HG02763 (cell line): ENCODE data around the gene KCNIP1.

Experiments used
- ATAC-seq: cut with Tn5 transposase; IDR thresholded peaks from one replicate; pipeline ENCODE4 v1.9.1; 2021; ENCODE audit warnings: mild to moderate bottlenecking, moderate library complexity; ENCODE audit not compliant: unreplicated experiment

Gene KCNIP1

GRCh38 chr5:170626507-170627150, 122.8 kb downstream of the KCNIP1 start:
- ATAC-seq = no peak

GRCh38 chr5:170627271-170627670, 123.5 kb downstream of the KCNIP1 start:
- no peak for ATAC-seq

DNA sequence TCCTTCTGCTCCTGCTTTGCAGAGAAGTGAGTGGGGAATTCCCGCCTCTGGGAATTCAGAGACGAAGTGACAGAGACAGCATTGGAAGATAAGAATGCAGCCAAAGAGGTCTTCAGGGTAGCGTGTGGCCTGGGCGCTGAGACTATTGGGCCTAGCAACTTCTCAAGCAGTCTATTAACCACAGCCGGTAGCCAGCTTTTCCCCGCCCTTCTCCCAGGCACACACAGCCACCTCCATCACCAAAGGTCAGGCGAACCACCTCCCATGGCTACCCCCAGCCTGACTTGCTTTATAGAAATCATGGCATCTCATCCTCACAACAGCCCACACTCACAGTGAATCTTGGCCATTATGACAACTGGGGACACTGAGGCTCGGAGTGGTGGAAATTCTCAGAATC, 124.2 kb downstream of the KCNIP1 start:
- no peak for ATAC-seq

DNA sequence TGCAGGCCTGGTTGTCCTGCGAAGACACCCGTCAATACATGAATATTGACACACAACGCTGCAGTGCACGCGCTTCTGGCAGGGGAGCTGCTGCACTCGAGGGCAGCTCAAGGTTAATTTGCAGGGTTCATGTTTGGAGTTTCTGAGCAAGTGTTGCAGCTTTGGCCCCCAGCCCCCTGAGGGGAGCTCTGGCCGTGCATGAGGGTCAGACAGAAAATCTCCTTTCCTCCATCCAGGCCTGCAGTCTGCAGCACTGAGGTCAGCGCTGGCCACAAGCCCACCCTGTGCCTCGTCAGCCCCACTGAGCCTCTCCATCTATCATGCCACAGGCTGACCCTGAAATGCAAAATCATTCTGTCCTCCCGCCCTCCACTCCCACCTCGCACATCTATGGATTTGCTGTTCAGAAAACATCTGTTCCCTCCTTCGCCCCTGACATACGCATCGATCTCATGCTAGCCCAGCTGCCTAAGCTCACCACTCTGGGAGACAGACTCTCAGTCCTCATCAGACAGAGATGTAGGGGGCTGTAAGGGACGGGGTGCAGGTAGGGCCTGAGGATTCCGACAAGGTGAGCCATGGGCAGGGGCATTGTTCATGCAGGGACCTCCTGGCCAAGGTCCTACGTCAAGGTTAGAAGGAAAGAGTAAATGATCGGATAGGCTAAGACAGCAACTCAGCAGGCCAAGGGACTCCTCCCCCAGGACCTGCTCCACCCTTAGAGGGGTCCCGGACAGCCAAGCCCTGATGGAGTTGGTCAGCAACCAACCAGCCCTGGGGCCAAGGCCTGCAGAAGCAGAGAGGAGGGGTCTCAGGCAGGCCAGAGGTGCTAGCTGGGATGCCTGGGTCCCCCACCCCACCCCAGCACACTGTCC, 125.1 kb downstream of the KCNIP1 start:
- ATAC-seq = no peak

DNA sequence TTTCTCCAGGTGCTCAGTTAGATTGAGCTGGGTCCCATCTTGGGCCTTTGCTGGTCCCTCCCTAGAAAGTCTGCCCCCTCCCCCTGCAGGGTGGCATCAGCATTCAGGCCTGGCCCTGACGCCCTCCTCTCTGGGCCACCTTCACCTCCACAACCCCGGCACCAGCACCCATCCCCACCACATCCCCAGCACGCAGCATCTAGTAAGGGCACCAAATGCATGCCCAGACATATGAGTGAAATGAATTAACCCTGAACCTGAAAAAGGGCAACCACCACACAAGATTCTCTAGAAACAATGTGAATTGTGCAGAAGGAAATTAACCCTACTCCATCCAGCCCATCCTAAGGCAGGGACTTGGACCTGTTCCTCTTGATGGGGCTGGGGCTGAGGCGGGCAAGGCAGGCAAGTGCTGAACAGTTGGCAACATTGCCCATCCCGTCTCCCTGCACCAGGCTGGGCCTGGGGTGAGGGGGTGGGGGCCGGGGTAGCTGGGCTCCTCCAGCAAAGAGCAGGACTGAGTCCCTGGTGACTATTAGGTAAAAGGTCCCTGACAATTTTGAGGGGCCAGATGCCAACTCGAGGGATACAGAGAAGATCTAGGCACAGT, 125.9 kb downstream of the KCNIP1 start:
- no peak for ATAC-seq

GRCh38 chr5:170630226-170630625, 126.4 kb downstream of the KCNIP1 start:
- ATAC-seq = no peak

- no peak for ATAC-seq
Observed at GRCh38 chr5:170630711-170631141, 126.9 kb downstream of the KCNIP1 start.

GRCh38 chr5:170631466-170632195, 127.8 kb downstream of the KCNIP1 start:
- ATAC-seq = no peak

GRCh38 chr5:170632266-170632984, 128.6 kb downstream of the KCNIP1 start:
- no peak for ATAC-seq

GRCh38 chr5:170632985-170633234, 129.1 kb downstream of the KCNIP1 start:
- peak; percentile 57 for ATAC-seq

GRCh38 chr5:170633235-170634081, 129.6 kb downstream of the KCNIP1 start:
- no peak for ATAC-seq

- ATAC-seq = no peak
Observed at GRCh38 chr5:170634256-170634990, 130.6 kb downstream of the KCNIP1 start.

DNA sequence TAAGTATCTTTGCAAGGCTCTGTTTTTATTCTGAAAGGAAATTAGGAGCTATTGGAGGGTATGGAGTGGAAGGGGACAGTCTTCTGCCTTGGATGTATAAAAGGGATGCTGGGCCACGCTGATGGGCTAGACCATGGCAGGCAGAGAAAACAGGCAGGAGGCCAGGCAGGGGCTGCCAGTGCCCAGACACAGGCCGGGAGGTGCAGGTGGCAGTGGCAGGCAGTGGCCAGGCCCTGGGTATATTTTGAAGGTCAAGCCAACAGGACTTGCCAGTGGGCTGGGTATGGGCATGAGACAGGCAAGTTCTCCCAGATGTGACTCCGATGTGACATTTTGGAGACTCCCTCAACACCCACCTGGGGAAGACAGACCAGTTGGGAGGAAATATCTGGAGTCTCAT, 131.9 kb downstream of the KCNIP1 start:
- no peak for ATAC-seq

DNA sequence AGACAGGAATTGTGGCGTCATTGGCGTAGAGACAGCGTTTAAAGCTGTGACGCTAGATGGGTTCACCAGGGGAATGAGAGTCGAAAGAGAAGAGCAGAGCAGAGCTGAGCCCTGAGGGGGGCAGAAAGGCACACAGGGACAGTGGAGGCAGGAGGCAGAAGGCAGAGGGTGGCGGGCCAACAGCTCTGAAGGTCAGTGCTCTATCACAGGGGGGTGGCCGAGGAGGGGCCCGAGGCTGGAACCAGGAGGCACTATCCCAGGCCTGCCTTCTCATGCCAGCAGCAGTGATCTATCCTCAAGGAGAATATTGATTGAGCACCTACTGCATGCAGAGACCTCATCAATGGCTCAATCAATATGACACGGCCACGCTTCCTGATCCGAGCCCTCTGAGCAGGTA, 132.4 kb downstream of the KCNIP1 start:
- ATAC-seq = no peak

GRCh38 chr5:170636801-170637477, 133.1 kb downstream of the KCNIP1 start:
- no peak for ATAC-seq

DNA sequence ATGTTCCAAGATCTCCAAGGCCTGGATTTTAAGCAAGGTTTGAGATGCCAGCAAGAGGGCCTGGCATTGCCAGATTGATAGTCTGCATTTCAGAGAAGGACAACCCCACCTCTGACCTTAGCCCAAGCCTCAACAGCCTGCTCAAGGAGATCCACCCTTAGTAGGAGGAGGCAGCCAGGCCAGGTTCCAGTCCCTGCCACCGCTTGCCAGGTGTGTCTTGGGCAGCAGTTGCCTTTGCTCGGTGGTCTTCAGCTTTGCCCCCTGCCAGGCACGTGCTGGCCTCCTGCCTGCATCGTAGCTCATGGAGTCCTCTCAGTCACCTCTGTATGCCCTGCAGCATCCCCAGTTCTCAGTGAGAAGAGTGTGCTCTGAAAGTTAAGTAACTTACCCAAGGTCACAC, 134.2 kb downstream of the KCNIP1 start:
- ATAC-seq = no peak

DNA sequence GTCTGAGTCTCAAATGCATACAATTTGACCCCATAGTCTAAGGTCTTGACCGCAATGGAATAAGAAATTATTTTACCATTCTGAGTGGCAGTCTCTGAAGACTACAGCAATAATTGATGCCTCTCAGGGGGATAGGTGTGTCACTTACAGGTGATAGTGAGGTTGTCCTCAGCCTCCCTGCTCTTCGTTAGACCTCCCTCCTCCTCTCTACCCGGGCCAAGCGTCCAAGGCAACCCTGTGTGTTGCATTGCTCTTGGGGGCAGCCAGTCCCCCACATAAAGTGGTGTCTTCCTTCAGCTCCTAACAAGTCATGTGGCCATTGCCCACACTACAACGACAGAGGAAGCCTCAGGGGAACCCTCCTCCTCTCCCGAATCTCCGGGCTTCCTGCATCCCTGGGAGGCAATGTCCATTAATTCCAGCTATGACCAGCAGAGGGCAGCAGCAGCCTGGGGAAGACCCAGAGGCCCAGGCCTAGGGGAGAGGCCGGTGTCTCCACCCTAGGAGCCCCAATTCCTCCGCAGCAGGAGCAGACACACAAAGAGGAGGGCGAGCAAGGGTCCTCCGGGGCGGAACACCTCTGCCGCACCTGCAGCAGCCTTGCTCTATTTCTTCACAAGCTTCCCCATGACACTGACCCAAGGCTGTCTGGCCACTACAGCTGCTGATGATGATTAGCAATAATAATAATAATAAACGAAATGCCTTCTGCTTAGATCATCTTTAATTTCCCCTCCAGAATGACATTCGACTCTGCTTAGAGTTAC, 134.8 kb downstream of the KCNIP1 start:
- ATAC-seq = peak; percentile 71
